ENCODE results near the gene VPS13A. TPM values are rescaled to one million over a fixed set of nuclear protein-coding genes. Genes with fewer than 3 reads are reported as not detected.

Gene VPS13A
- total and polyA plus RNA-seq, 9 of the 15 experiments (the other 6 are each of a cell fraction or from before 2014, with no cell fraction given) = 5.6 to 29.9 (median 14.7) TPM

- TF ChIP-seq, protein P1, sequence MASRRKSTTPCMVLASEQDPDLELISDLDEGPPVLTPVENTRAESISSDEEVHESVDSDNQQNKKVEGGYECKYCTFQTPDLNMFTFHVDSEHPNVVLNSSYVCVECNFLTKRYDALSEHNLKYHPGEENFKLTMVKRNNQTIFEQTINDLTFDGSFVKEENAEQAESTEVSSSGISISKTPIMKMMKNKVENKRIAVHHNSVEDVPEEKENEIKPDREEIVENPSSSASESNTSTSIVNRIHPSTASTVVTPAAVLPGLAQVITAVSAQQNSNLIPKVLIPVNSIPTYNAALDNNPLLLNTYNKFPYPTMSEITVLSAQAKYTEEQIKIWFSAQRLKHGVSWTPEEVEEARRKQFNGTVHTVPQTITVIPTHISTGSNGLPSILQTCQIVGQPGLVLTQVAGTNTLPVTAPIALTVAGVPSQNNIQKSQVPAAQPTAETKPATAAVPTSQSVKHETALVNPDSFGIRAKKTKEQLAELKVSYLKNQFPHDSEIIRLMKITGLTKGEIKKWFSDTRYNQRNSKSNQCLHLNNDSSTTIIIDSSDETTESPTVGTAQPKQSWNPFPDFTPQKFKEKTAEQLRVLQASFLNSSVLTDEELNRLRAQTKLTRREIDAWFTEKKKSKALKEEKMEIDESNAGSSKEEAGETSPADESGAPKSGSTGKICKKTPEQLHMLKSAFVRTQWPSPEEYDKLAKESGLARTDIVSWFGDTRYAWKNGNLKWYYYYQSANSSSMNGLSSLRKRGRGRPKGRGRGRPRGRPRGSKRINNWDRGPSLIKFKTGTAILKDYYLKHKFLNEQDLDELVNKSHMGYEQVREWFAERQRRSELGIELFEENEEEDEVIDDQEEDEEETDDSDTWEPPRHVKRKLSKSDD (conservative IDR thresholded peaks at IDR 0.05; ENCODE audit: low read length) = no peak
- TF ChIP-seq, protein P2, sequence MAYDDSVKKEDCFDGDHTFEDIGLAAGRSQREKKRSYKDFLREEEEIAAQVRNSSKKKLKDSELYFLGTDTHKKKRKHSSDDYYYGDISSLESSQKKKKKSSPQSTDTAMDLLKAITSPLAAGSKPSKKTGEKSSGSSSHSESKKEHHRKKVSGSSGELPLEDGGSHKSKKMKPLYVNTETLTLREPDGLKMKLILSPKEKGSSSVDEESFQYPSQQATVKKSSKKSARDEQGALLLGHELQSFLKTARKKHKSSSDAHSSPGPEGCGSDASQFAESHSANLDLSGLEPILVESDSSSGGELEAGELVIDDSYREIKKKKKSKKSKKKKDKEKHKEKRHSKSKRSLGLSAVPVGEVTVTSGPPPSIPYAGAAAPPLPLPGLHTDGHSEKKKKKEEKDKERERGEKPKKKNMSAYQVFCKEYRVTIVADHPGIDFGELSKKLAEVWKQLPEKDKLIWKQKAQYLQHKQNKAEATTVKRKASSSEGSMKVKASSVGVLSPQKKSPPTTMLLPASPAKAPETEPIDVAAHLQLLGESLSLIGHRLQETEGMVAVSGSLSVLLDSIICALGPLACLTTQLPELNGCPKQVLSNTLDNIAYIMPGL (CRISPR knock-in tag; IDR thresholded peaks at IDR 0.05) = no peak
- TF ChIP-seq GATAD2B (IDR thresholded peaks at IDR 0.05; ENCODE audit: borderline replicate concordance) (no peak), MXI1 (IDR thresholded peaks at IDR 0.05; ENCODE audit: low read depth, low read length) (0 out of 2 replicates have a peak, but pooled peaks have one; percentile 41), CBX3 (IDR thresholded peaks at IDR 0.05; ENCODE audit: borderline replicate concordance in 1 of 2, low read length in 2 of 2) (no peak), ZC3H4 (CRISPR knock-in tag; IDR thresholded peaks at IDR 0.05; ENCODE audit: borderline replicate concordance) (no peak), ZBTB5 (IDR thresholded peaks at IDR 0.05) (no peak), TOE1 (IDR thresholded peaks at IDR 0.05; ENCODE audit: borderline replicate concordance) (no peak), TOE1 (CRISPR knock-in tag; IDR thresholded peaks at IDR 0.05; ENCODE audit: borderline replicate concordance, low read depth) (no peak), HLTF (IDR thresholded peaks at IDR 0.05) (no peak), ZNF764 (CRISPR knock-in tag; IDR thresholded peaks at IDR 0.05; ENCODE audit: low read depth) (no peak), HNRNPUL1 (IDR thresholded peaks at IDR 0.05; ENCODE audit: low read length) (no peak), CSDE1 (IDR thresholded peaks at IDR 0.05) (no peak), CHCHD3 (CRISPR knock-in tag; IDR thresholded peaks at IDR 0.05) (no peak), NBN (IDR thresholded peaks at IDR 0.05; ENCODE audit: low read depth) (no peak), KLF1 (tag; IDR thresholded peaks at IDR 0.05) (peak; percentile 36; the same call in 1 of the 2 replicates), KLF6 (CRISPR knock-in tag; IDR thresholded peaks at IDR 0.05; ENCODE audit: borderline replicate concordance) (no peak), CBFA2T2 (conservative IDR thresholded peaks at IDR 0.05) (no peak), NFIC (IDR thresholded peaks at IDR 0.05) (0 out of 2 replicates have a peak, but pooled peaks have one; percentile 47), HMGN3 (IDR thresholded peaks at IDR 0.05; ENCODE audit: borderline replicate concordance, extremely low read depth, insufficient read length, low read depth, low read length) (peak; percentile 37), RFX1 (IDR thresholded peaks at IDR 0.05) (peak; percentile 90), TBP (optimal IDR thresholded peaks at IDR 0.05; ENCODE audit: low read depth, low read length) (peak; percentile 51), NONO (IDR thresholded peaks at IDR 0.05; ENCODE audit: low read depth in 2 of 2, low read length in 1 of 2) (no peak), U2AF2 (optimal IDR thresholded peaks at IDR 0.05; ENCODE audit: low read depth, low read length) (no peak)
These were observed at the start of gene VPS13A (continued) for GRCh38 chr9:77177143-77177893.

Measured in K562 (cell line).